ENCODE measurements around the gene SPRED2. TPM values are rescaled to one million over a fixed set of nuclear protein-coding genes. Genes with fewer than 3 reads are reported as not detected.

SPRED2 gene
- total and polyA plus RNA-seq, 8 donors: 31.5 to 47.1 (median 40.4) TPM

GRCh38 chr2:65458999-65459398 lies 26.6 kb upstream of the SPRED2 start:
- DNase-seq (no peak), ATAC-seq (no peak)
- Histone ChIP-seq H3K27ac (no peak overlapping the region), H3K4me3 (no peak overlapping the region), H3K36me3 (no peaks in the 10 kb centered on the region), H3K9me3 (no peaks in the 10 kb centered on the region), H3K27me3 (no peaks in the 10 kb centered on the region), H3K4me1 (no peaks in the 10 kb centered on the region)
- intact Hi-C loops (cut with DNase I): no loop called here
- TF ChIP-seq CTCF (IDR thresholded peaks at IDR 0.05): no peak

- Histone ChIP-seq H3K27ac (no peak overlapping the region), H3K27me3 (no peaks in the 10 kb centered on the region), H3K4me1 (no peaks in the 10 kb centered on the region), H3K9me3 (no peaks in the 10 kb centered on the region), H3K36me3 (no peaks in the 10 kb centered on the region), H3K4me3 (no peak overlapping the region)
- TF ChIP-seq CTCF (IDR thresholded peaks at IDR 0.05): no peak
- DNase-seq (no peak), ATAC-seq (no peak)
- intact Hi-C loops (cut with DNase I): no loop called here
Measured at GRCh38 chr2:65456886-65457285, 24.5 kb upstream of the SPRED2 start.

GRCh38 chr2:65456064-65456463 lies 23.7 kb upstream of the SPRED2 start:
- DNase-seq: no peak

GRCh38 chr2:65453916-65454315 lies 21.5 kb upstream of the SPRED2 start:
- no peak overlapping the region for H3K4me3 ChIP-seq
- ATAC-seq: peak; percentile 44

More at GRCh38 chr2:65456064-65456463, 23.7 kb upstream of the SPRED2 start:
- Histone ChIP-seq H3K9me3 (no peaks in the 10 kb centered on the region), H3K36me3 (no peaks in the 10 kb centered on the region), H3K27ac (no peak overlapping the region), H3K4me1 (no peaks in the 10 kb centered on the region), H3K27me3 (no peaks in the 10 kb centered on the region), H3K4me3 (no peak overlapping the region)
- ATAC-seq: no peak
- intact Hi-C loops (cut with DNase I): no loop called here
- TF ChIP-seq CTCF (IDR thresholded peaks at IDR 0.05): no peak

GRCh38 chr2:65452150-65452895 lies 19.9 kb upstream of the SPRED2 start:
- no peaks in the 10 kb centered on the region for H3K36me3 ChIP-seq
- H3K27ac ChIP-seq: no peak overlapping the region
- ATAC-seq (no peak), DNase-seq (no peak)
- no peaks in the 10 kb centered on the region for H3K9me3 ChIP-seq
- no peaks in the 10 kb centered on the region for H3K4me1 ChIP-seq
- intact Hi-C loops (cut with DNase I): no loop called here
- TF ChIP-seq CTCF (IDR thresholded peaks at IDR 0.05): no peak
- no peaks in the 10 kb centered on the region for H3K27me3 ChIP-seq
- no peak overlapping the region for H3K4me3 ChIP-seq

More at GRCh38 chr2:65453916-65454315, 21.5 kb upstream of the SPRED2 start:
- no peak for TF ChIP-seq CTCF (IDR thresholded peaks at IDR 0.05)
- Histone ChIP-seq H3K9me3 (no peaks in the 10 kb centered on the region), H3K4me1 (no peaks in the 10 kb centered on the region), H3K27me3 (no peaks in the 10 kb centered on the region), H3K36me3 (no peaks in the 10 kb centered on the region), H3K27ac (no peak overlapping the region)
- no peak for DNase-seq
- intact Hi-C loops (cut with DNase I): no loop called here

Data from left lung (tissue), 10 donors.